SK-N-MC (cell line): ENCODE data around the gene TMEM231.

ENCODE experiments used
- EZH2 ChIP-seq: fragments of 200-600 bp; sonication (generic); IDR thresholded peaks from one replicate; pipeline ENCODE4 v1.6.1; 2017; ENCODE audit warnings: antibody characterized with exemption
- FOXP2 ChIP-seq: optimal IDR thresholded peaks from 2 replicates; pipeline ENCODE3; 2011; ENCODE audit warnings: mild to moderate bottlenecking, moderate library complexity; ENCODE audit not compliant: insufficient read depth; ENCODE audit errors: extremely low read length, control extremely low read depth
- POLR2AphosphoS5 ChIP-seq: IDR thresholded peaks from 2 replicates; pipeline ENCODE4 v1.6.1; 2012; ENCODE audit warnings: mild to moderate bottlenecking, low read depth, low read length, borderline replicate concordance

- TF ChIP-seq POLR2AphosphoS5 = no peak
- TF ChIP-seq EZH2 = no peak
- TF ChIP-seq FOXP2 = no peak
These were observed 67.7 kb downstream of the TMEM231 start for GRCh38 chr16:75488322-75488721.
